GM19238 (cell line): ENCODE data around the gene ETDC.

Experiments used
- DNase-seq: peaks from one replicate; pipeline ENCODE4 v3.0.0; 2011; ENCODE audit warnings: low spot score; ENCODE audit not compliant: insufficient read length

Gene ETDC

GRCh38 chrX:135345107-135345589 lies 35.9 kb downstream of the ETDC start:
- DNase-seq: no peak

GRCh38 chrX:135346975-135347374 lies 37.7 kb downstream of the ETDC start:
- DNase-seq: no peak

DNA sequence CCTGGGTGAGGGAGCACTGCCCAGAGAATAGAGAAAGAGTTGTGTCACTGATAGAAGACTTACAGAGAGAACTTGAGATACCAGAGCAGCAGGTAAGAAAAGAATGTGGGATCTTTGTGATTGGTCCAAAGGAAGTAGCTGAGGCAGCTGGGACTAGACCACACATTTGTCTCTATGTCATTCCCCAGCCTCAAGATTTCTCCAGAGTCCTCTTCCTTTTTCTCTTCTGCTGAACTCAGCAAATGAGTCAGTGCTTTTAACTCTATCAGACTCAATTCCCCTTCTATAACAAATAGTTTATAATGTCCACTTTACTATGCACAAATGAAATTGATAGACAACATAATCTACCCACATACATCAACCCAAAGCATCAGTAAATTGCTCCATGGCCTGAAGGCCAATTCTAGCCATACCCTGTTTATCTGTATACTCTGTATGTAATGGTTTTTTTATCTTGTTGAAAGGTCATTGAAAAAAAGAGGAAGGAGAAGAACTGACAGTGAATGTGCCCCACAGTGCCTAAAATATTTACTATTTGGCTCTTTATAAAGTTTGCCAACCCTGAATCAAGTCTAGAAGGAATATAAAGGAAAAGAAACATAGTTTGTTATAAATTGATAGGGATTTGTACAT lies 38.2 kb downstream of the ETDC start:
- DNase-seq: no peak

- DNase-seq: no peak
Measured at GRCh38 chrX:135354288-135354687, 45.0 kb downstream of the ETDC start.
